HG03354 (cell line): ENCODE results near the gene TPM4.

Source experiments
- ATAC-seq: cut with Tn5 transposase; IDR thresholded peaks from one replicate; pipeline ENCODE4 v1.9.1; 2021; ENCODE audit warnings: mild to moderate bottlenecking; ENCODE audit not compliant: unreplicated experiment, poor library complexity, severe bottlenecking

TPM4 gene

DNA sequence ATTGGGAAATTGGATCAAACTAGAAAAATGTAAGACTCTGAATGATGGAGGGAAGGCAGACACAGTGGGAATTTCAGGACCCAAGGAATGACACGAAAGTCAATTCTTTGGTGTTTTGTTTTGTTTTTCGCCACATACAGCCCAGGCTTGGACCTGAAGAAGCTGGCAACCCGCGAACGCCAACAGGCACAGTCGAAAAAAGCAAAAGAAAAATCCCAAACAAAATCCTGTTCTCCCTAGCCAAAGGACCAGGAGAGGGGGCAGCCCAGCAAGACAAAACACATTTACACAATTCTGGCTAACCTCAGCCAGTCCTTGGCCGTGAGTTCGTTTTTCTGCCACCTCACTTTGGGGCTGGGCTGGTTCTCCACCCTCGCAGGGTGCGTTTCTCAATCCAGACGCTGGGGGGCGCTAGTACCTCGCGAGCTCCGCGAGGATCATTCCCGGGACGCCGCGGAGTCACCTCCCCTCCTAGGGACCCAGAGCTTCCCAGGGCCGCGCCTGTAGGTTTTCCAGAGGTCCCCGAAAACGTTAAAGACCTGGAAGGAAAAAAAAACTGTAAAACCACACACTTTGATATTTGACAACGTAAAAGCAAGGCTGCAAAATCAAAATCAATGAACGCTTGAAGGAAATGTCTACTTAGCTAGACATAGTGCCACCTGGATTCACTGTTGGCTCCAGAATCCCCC, 34.9 kb upstream of the TPM4 start:
- ATAC-seq, result no peak

DNA sequence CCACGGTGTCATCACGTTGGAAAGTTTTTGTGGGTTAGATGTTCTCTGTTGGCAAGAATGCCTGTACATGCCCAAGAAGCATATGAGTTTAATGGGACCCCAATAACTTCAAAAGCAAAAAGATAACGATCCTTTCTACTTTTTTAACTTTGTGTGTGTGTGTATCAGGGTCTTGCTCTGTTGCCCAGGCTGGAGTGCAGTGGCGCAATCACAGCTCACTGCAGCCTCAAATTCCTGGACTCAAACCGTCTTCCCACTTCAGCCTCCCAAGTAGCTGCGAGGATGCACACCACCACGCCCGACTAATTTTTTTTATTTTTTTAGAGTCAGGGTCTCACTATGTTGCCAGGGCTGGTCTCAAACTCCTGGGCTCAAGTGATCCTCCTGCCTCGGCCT, 34.3 kb upstream of the TPM4 start:
- no peak for ATAC-seq

GRCh38 chr19:16042533-16043085, 33.7 kb upstream of the TPM4 start:
- ATAC-seq, result no peak

GRCh38 chr19:16043156-16043757, 33.0 kb upstream of the TPM4 start:
- ATAC-seq, result no peak

DNA sequence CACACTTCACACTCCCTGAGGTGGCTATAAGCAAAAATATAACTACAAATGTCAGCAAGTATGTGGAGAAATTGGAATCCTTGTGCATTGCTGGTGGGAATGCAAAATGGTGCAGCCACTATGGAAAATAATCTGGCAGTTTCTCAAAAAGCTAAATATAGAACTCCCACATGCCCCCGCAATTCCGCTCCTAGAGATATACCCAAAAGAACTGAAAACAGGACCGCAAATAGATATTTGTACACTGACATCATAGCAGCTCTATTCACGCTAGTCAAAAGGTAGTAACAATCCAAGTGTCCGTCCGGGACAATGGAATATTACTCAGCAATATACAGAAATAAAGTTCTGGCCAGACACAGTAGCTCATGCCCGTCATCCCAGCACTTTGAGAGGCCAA, 31.5 kb upstream of the TPM4 start:
- ATAC-seq, result no peak

DNA sequence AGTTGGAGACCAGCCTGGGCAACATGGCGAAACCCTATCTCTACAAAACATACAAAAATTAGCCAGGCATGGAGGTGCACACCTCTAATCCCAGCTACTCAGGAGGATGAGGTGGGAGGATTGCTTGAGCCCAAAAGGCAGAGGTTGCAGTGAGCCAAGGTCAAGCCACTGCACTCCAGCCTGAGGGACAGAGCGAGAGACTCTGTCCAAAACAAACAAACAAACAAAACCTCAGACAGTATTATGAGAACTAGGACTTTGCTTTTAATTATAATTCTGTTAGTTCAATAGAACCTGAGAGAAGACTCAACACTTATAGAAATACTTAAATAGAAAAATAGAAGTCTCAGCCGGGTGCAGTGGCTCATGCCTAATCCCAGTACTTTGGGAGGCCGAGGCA, 31.1 kb upstream of the TPM4 start:
- no peak for ATAC-seq

DNA sequence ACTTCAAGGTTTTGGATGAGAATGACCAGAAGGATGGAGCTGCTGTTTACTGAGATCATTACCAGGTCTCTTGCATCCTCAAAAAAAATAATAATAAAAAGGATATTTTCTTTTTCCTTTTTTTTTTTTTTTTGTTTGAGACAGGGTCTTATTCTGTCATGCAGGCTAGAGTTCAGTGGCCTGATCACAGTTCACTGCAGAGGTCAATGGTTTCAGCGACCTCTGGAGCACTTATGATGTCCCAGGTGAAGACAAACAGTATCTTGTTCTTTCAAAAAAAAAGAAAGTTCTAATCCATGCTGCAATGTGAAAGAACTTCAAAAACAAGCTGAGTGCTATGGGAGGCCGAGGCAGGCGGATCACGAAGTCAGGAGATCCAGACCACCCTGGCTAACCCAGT, 30.4 kb upstream of the TPM4 start:
- ATAC-seq, result no peak

GRCh38 chr19:16048583-16048982, 27.7 kb upstream of the TPM4 start:
- no peak for ATAC-seq

- ATAC-seq, result no peak
These were observed 24.9 kb upstream of the TPM4 start for GRCh38 chr19:16051254-16052025.

GRCh38 chr19:16052353-16052752, 23.9 kb upstream of the TPM4 start:
- ATAC-seq, result no peak

DNA sequence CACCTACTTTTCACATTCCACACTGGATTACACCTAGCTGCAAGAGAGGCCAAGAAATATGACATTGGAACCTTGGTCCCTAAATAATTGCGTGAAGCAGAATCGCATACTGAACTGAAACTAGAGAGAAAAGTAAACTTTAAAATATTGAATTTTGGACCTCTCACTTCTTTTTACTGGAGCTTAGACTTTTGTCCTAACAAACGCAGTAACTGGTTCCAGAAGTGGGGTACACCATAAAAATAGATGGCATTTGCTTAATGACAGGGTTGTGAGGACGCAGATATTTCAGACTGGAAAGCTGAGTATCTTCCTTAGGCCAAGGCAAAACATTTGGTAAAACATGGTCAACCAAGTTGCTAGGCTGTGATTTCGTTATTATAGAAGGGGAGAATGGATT, 19.2 kb upstream of the TPM4 start:
- no peak for ATAC-seq

- no peak for ATAC-seq
These were observed 16.0 kb upstream of the TPM4 start for GRCh38 chr19:16060294-16060693.

- no peak for ATAC-seq
These were observed 14.4 kb upstream of the TPM4 start for GRCh38 chr19:16061943-16062342.

GRCh38 chr19:16062789-16063188, 13.5 kb upstream of the TPM4 start:
- ATAC-seq, result no peak

DNA sequence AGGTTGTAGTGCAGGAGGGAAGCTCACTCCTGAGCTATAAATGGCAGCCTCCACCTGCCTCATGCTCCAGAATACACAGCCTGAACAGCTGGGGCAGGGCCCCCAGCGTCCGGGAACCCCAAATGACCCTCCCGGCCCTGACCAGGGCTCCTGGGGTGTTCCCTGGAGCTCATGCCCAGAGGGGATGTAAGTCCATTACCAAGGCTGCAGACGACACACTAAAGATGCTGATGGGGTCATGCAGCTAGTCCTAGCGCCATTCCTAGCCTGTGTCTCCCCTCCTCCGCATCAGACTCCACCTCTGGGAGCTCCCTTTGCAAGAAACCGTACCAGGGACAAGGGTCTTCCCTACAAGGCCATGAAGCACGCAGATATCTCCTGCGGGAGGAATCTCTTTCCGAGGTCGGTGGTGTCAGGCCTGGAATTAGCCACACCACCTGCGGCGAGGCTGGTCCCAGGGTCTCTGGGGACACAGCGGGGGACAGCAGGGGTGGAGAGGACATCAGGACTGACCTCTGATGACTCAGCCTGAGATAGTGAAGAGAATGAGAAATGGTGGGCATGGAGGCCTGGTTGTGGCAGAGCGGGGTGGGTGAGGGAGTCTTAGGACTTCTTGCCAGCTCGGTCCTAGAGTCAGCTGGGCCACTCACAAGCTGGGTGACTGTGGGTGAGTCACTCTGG, 11.9 kb upstream of the TPM4 start:
- ATAC-seq, result no peak

- no peak for ATAC-seq
These were observed 9.6 kb upstream of the TPM4 start for GRCh38 chr19:16066611-16067104.

DNA sequence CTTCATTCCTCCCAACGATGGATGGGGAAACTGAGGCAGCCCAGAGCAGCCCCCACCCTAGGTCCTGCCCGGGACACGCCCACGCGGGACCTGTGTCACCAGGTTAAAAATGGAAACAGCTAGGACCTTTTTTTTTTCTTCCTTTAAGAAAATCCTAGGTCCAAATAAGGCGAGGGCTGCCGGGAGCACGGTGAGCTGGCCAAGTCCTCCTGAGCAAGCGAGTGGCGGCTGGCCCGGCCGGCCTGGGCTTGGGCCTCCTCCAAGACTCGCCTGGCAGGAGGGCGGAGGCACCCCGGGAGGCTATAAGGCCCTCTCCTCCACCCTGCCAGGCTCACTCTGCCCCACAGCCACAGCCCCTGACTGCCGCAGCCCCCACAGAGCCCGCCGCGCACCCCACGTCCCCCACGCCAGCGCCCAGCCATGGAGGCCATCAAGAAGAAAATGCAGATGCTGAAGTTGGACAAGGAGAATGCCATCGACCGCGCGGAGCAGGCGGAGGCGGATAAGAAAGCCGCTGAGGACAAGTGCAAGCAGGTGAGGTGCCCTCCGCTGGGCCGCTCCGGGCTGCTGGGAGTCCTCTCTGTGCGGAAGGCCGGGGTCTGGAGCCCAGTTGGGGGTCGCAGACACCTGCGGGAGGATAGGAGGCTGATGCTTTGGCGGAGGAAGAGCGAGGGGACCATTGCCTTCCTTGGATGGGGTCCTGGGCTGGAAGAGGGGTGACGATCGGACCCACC, 8.9 kb upstream of the TPM4 start:
- no peak for ATAC-seq

- ATAC-seq, result no peak
These were observed 7.5 kb upstream of the TPM4 start for GRCh38 chr19:16068696-16069259.

- peak; percentile 14 for ATAC-seq
These were observed 6.4 kb upstream of the TPM4 start for GRCh38 chr19:16069813-16070365.
